PC-9 (cell line): ENCODE results near the gene AKAP7. TPM values are rescaled to one million over a fixed set of nuclear protein-coding genes. Genes with fewer than 3 reads are reported as not detected.

Experiments
- BruUV-seq: library from RNA; stranded (reverse); fragments of 400-500 nt; replicated peaks from 2 replicates; lab custom pipeline; 2021; lab: Mats Ljungman, UMichigan
- CTCF ChIA-PET: fragments of 300-600 bp; sonication (Branson Sonifier 250); formaldehyde crosslinking; loops from one replicate; lab custom pipeline; 2022; ENCODE audit warnings: antibody characterized with exemption; lab: Charles Lee
- POLR2A ChIA-PET: fragments of 300-600 bp; sonication (Branson Sonifier 250); formaldehyde crosslinking; loops from one replicate; lab custom pipeline; 2022; ENCODE audit warnings: antibody characterized with exemption; ENCODE audit not compliant: unreplicated experiment; lab: Charles Lee
- DNase-seq, 2 experiments: peaks; one replicate each; pipeline versions ENCODE4 v3.0.0 to v3.0.0-alpha.2; 2015 to 2022; ENCODE audit warnings: mixed read lengths in 1 of 2
- H2AFZ ChIP-seq: fragments of 200-600 bp; sonication (generic); 2 replicates; pipeline ENCODE4 v1.8.1; 2017; ENCODE audit warnings: antibody characterized with exemption
- H3F3A ChIP-seq: fragments of 200-600 bp; sonication (generic); 2 replicates; pipeline ENCODE4 v1.8.1; 2017; ENCODE audit warnings: antibody characterized with exemption, mild to moderate bottlenecking, low read depth; ENCODE audit not compliant: insufficient read depth
- H3K27ac ChIP-seq: fragments of 200-600 bp; sonication (generic); 2 replicates; pipeline ENCODE4 v1.6.1; 2016; ENCODE audit warnings: mixed run types
- H3K27me3 ChIP-seq: fragments of 200-600 bp; sonication (generic); 2 replicates; pipeline ENCODE4 v1.6.1; 2016; ENCODE audit warnings: low read depth, mixed run types; ENCODE audit not compliant: insufficient read depth
- H3K36me3 ChIP-seq: fragments of 200-600 bp; sonication (generic); 2 replicates; pipeline ENCODE4 v1.6.1; 2016; ENCODE audit warnings: low read depth, mixed run types
- H3K4me1 ChIP-seq: fragments of 200-600 bp; sonication (generic); replicated peaks from 2 replicates; pipeline ENCODE4 v1.6.1; 2016; ENCODE audit warnings: mixed run types; ENCODE audit not compliant: insufficient read depth
- H3K4me2 ChIP-seq: fragments of 200-600 bp; sonication (generic); 2 replicates; pipeline ENCODE4 v1.6.1; 2017; ENCODE audit warnings: mixed run types
- H3K4me3 ChIP-seq: fragments of 200-600 bp; sonication (generic); 2 replicates; pipeline ENCODE4 v1.6.1; 2016; ENCODE audit warnings: mixed run types
- H3K79me2 ChIP-seq: fragments of 200-600 bp; sonication (generic); 2 replicates; pipeline ENCODE4 v1.6.1; 2017; ENCODE audit warnings: low read depth, mixed run types
- H3K9me2 ChIP-seq: fragments of 200-600 bp; sonication (generic); 2 replicates; pipeline ENCODE4 v1.8.1; 2017; ENCODE audit warnings: mild to moderate bottlenecking; ENCODE audit not compliant: insufficient read depth
- H3K9me3 ChIP-seq: fragments of 200-600 bp; sonication (generic); 2 replicates; pipeline ENCODE4 v1.8.1; 2016; ENCODE audit warnings: low read depth; ENCODE audit not compliant: insufficient read depth
- H4K20me1 ChIP-seq: fragments of 200-600 bp; sonication (generic); 2 replicates; pipeline ENCODE4 v1.8.1; 2017; ENCODE audit not compliant: insufficient read depth
- CTCF ChIP-seq: fragments of 200-600 bp; sonication (generic); conservative IDR thresholded peaks from 2 replicates; pipeline ENCODE4 v1.6.1; 2017; ENCODE audit warnings: mixed run types, antibody characterized with exemption, mild to moderate bottlenecking, moderate library complexity
- EZH2 ChIP-seq: fragments of 200-600 bp; sonication (generic); IDR thresholded peaks from 2 replicates; pipeline ENCODE4 v1.8.0; 2017; ENCODE audit warnings: antibody characterized with exemption, low read depth
- intact Hi-C: fragments of 100-400 bp; cut with micrococcal nuclease; formaldehyde crosslinking; loops from one replicate; pipeline ENCODE4 v1.10.0; 2022; ENCODE audit not compliant: unreplicated experiment
- total RNA-seq: library from RNA; stranded (reverse); gene quantifications from 2 replicates; pipeline ENCODE4 v1.2.3, GENCODE V29; 2021

The AKAP7 gene
- total RNA-seq, 1 experiment from 2014 or later: 3.8 TPM

GRCh38 chr6:131163886-131164285, 28.6 kb downstream of the AKAP7 start:
- BruUV-seq: no TSS peak
- DNase-seq: no peak
- TF ChIP-seq CTCF (no peak), EZH2 (no peak)
- Histone ChIP-seq H3K36me3 (no peaks in the 10 kb centered on the region), H3K4me2 (no peak overlapping the region), H3F3A (peaks cover 4% of the 10 kb centered on the region; the same call in 1 of the 2 replicates), H3K27ac (no peak overlapping the region), H2AFZ (no peak overlapping the region), H3K27me3 (no peaks in the 10 kb centered on the region), H3K4me1 (0 out of 2 replicates have a peak, but pooled peaks cover 7% of the 10 kb centered on the region), H3K9me3 (no peaks in the 10 kb centered on the region), H3K4me3 (no peak overlapping the region), H4K20me1 (no peaks in the 10 kb centered on the region), H3K9me2 (no peaks in the 10 kb centered on the region; the same call in 1 of the 2 replicates), H3K79me2 (no peaks in the 10 kb centered on the region)
- POLR2A ChIA-PET: interaction anchor here (0.6 kb wide), 1 partner anchor 425 kb away, joined by 4 read pairs; no protein-coding TSS in a partner anchor
- CTCF ChIA-PET: no interaction called here
- intact Hi-C loops: no loop called here

- Histone ChIP-seq H3K27me3 (no peaks in the 10 kb centered on the region), H2AFZ (no peak overlapping the region), H3K9me3 (no peaks in the 10 kb centered on the region), H3K27ac (no peak overlapping the region), H3K36me3 (no peaks in the 10 kb centered on the region), H3K79me2 (no peaks in the 10 kb centered on the region), H4K20me1 (no peaks in the 10 kb centered on the region), H3K4me2 (no peak overlapping the region), H3K4me1 (0 out of 2 replicates have a peak, but pooled peaks cover 4% of the 10 kb centered on the region), H3K9me2 (no peaks in the 10 kb centered on the region; the same call in 1 of the 2 replicates), H3K4me3 (no peak overlapping the region), H3F3A (peaks cover 4% of the 10 kb centered on the region; the same call in 1 of the 2 replicates)
- CTCF ChIA-PET: no interaction called here
- no peak for DNase-seq
- intact Hi-C loops: no loop called here
- TF ChIP-seq EZH2 (no peak), CTCF (no peak)
- BruUV-seq: no TSS peak
- POLR2A ChIA-PET: no interaction called here
These were observed 29.2 kb downstream of the AKAP7 start for GRCh38 chr6:131164506-131164905.

- H3K4me3 ChIP-seq: no peak overlapping the region
- no peaks in the 10 kb centered on the region for H3K36me3 ChIP-seq
- no peak overlapping the region for H2AFZ ChIP-seq
- intact Hi-C loops: no loop called here
- no peak for TF ChIP-seq EZH2
- 0 out of 2 replicates have a peak, but pooled peaks have one; percentile 11 for TF ChIP-seq CTCF
- ChIA-PET CTCF (interaction anchor here (0.9 kb wide), 1 partner anchor 283 kb away, joined by 4 read pairs; no protein-coding TSS in a partner anchor), POLR2A (no interaction called here)
- no peaks in the 10 kb centered on the region for H3K4me1 ChIP-seq
- no peaks in the 10 kb centered on the region for H4K20me1 ChIP-seq
- no peaks in the 10 kb centered on the region for H3F3A ChIP-seq
- no peaks in the 10 kb centered on the region for H3K9me3 ChIP-seq
- no TSS peak for BruUV-seq
- no peak overlapping the region for H3K4me2 ChIP-seq
- H3K27ac ChIP-seq: no peak overlapping the region
- DNase-seq: no peak
- no peaks in the 10 kb centered on the region for H3K9me2 ChIP-seq
- H3K79me2 ChIP-seq: no peaks in the 10 kb centered on the region
- H3K27me3 ChIP-seq: no peaks in the 10 kb centered on the region
These were observed 32.5 kb downstream of the AKAP7 start for GRCh38 chr6:131167773-131168172.
